G401 (cell line): ENCODE results near the gene CDH24. TPM values are rescaled to one million over a fixed set of nuclear protein-coding genes. Genes with fewer than 3 reads are reported as not detected.

ENCODE experiments used
- DNase-seq: peaks from one replicate; pipeline ENCODE4 v3.0.0-alpha.2; 2015; ENCODE audit warnings: low spot score
- in situ Hi-C: cut with HindIII; loops from 2 replicates; pipeline ENCODE4 v1.10.0; 2016; ENCODE audit warnings: low sequenced_read_pairs, mixed read lengths
- total RNA-seq: library from RNA; depleted of rRNA; stranded (reverse); fragments of >200 nt; shearing (Covaris generic); gene quantifications from 2 replicates; pipeline ENCODE4 v1.2.3, GENCODE V29; 2014; rRNA removed

CDH24 gene
- 8.7 and 10.9 TPM in 2 replicates for total RNA-seq

- peak; percentile 69 for DNase-seq
- in situ Hi-C loops = no loop called here
These were observed at the start of gene CDH24 for GRCh38 chr14:23056956-23057756. TSS of gene CDH24 (minus strand) at chr14:23057520. CDS start at chr14:23055733, 1,787 bp downstream.

- in situ Hi-C loops = no loop called here
These were observed 49.4 kb upstream of the CDH24 start for GRCh38 chr14:23106747-23107045.

GRCh38 chr14:23105348-23105824 is 48.1 kb upstream of the CDH24 start:
- DNase-seq = no peak
- in situ Hi-C loops = no loop called here

More at GRCh38 chr14:23106747-23107045, 49.4 kb upstream of the CDH24 start:
- DNase-seq = no peak

- in situ Hi-C loops = no loop called here
- DNase-seq = no peak
These were observed 47.4 kb upstream of the CDH24 start, which contains the start of gene CIROP for GRCh38 chr14:23104591-23105347. TSS of gene CIROP (minus strand) at chr14:23104989. CDS start at chr14:23104920, 69 bp downstream.

GRCh38 chr14:23104070-23104590 is 46.8 kb upstream of the CDH24 start:
- in situ Hi-C loops = no loop called here
- DNase-seq = no peak

GRCh38 chr14:23103581-23103980 is 46.3 kb upstream of the CDH24 start:
- DNase-seq = no peak
- in situ Hi-C loops = no loop called here

- in situ Hi-C loops = no loop called here
- no peak for DNase-seq
These were observed 45.5 kb upstream of the CDH24 start for GRCh38 chr14:23102801-23103200.

GRCh38 chr14:23101986-23102625 is 44.8 kb upstream of the CDH24 start:
- in situ Hi-C loops = no loop called here
- DNase-seq = no peak

- DNase-seq = no peak
- in situ Hi-C loops = no loop called here
These were observed 44.1 kb upstream of the CDH24 start for GRCh38 chr14:23101213-23101970.

GRCh38 chr14:23099212-23099861 is 42.0 kb upstream of the CDH24 start:
- in situ Hi-C loops = no loop called here
- no peak for DNase-seq

- in situ Hi-C loops = no loop called here
- no peak for DNase-seq
These were observed 40.5 kb upstream of the CDH24 start for GRCh38 chr14:23097786-23098185.

GRCh38 chr14:23095196-23096108 is 38.1 kb upstream of the CDH24 start, which contains the start of gene C14orf119:
TSS of gene C14orf119 (plus strand) at chr14:23095505. CDS start at chr14:23097659, 2,154 bp downstream.
- DNase-seq = peak; percentile 99
- in situ Hi-C loops = no loop called here

- in situ Hi-C loops = no loop called here
- DNase-seq = peak; percentile 91
These were observed 37.4 kb upstream of the CDH24 start, which contains the start of gene ACIN1 for GRCh38 chr14:23094666-23095195. TSS of gene ACIN1 (minus strand) at chr14:23095136. CDS start at chr14:23095112, 24 bp downstream.

- DNase-seq = no peak
- in situ Hi-C loops = no loop called here
These were observed 36.8 kb upstream of the CDH24 start for GRCh38 chr14:23093991-23094665.

GRCh38 chr14:23093526-23093925 is 36.2 kb upstream of the CDH24 start:
- in situ Hi-C loops = no loop called here
- no peak for DNase-seq

GRCh38 chr14:23093104-23093503 is 35.8 kb upstream of the CDH24 start:
- in situ Hi-C loops = no loop called here
- DNase-seq = no peak
